Activated CD8-positive, alpha-beta T cell treated with anti-CD3 and anti-CD28 coated beads for 36 hours (primary cell): Measurements from ENCODE around the gene NALCN. TPM values are rescaled to one million over a fixed set of nuclear protein-coding genes. Genes with fewer than 3 reads are reported as not detected.

Source experiments
- ATAC-seq: fragments of 200-7000 bp; cut with Tn5 transposase; one replicate; pipeline ENCODE4 v1.10.0; 2021; ENCODE audit warnings: mild to moderate bottlenecking, moderate library complexity
- CTCF ChIA-PET: fragments of 350-600 bp; sonication (Branson Sonifier 250); formaldehyde crosslinking; loops from one replicate; lab custom pipeline; 2021; ENCODE audit warnings: antibody characterized with exemption; lab: Charles Lee
- POLR2A ChIA-PET: fragments of 350-600 bp; sonication (Branson Sonifier 250); formaldehyde crosslinking; loops from one replicate; lab custom pipeline; 2021; ENCODE audit warnings: antibody characterized with exemption; lab: Charles Lee
- DNase-seq: peaks from one replicate; pipeline ENCODE4 v3.0.0-alpha.2; 2020
- H3K27ac Mint-ChIP-seq: one replicate; pipeline ENCODE4 v1.8.0; 2021; ENCODE audit warnings: mild to moderate bottlenecking, mixed read lengths
- H3K27me3 Mint-ChIP-seq: one replicate; pipeline ENCODE4 v1.8.0; 2021; ENCODE audit warnings: mixed read lengths
- H3K36me3 Mint-ChIP-seq: one replicate; pipeline ENCODE4 v1.8.0; 2021; ENCODE audit warnings: low read depth, mixed read lengths
- H3K4me1 Mint-ChIP-seq: one replicate; pipeline ENCODE4 v1.8.0; 2021; ENCODE audit warnings: low read depth, mixed read lengths
- H3K4me3 Mint-ChIP-seq: one replicate; pipeline ENCODE4 v1.8.0; 2021; ENCODE audit warnings: mild to moderate bottlenecking, moderate library complexity, mixed read lengths
- H3K9me3 Mint-ChIP-seq: one replicate; pipeline ENCODE4 v1.8.0; 2021; ENCODE audit warnings: mixed read lengths
- intact Hi-C: fragments of 100-400 bp; cut with micrococcal nuclease; formaldehyde crosslinking; loops from one replicate; pipeline ENCODE4 v1.10.0; 2022
- total RNA-seq, 2 experiments: library from RNA; stranded (reverse); gene quantifications; one replicate each; pipeline ENCODE4 v1.2.3, GENCODE V29; 2021
- TF ChIP-seq, protein P1 (sequence below): fragments of 200-600 bp; IDR thresholded peaks from one replicate; pipeline ENCODE4 v1.8.0; 2022; ENCODE audit warnings: antibody characterized with exemption, mild to moderate bottlenecking

NALCN gene
- total RNA-seq, 2 experiments from 2014 or later: not detected

- intact Hi-C loops: no loop called here
- Mint-ChIP-seq H3K27me3 (no peaks in the 10 kb centered on the region), H3K36me3 (no peaks in the 10 kb centered on the region), H3K4me1 (no peaks in the 10 kb centered on the region), H3K9me3 (no peaks in the 10 kb centered on the region), H3K4me3 (no peak overlapping the region), H3K27ac (no peak overlapping the region)
- DNase-seq (no peak), ATAC-seq (no peak)
- TF ChIP-seq, protein P1, sequence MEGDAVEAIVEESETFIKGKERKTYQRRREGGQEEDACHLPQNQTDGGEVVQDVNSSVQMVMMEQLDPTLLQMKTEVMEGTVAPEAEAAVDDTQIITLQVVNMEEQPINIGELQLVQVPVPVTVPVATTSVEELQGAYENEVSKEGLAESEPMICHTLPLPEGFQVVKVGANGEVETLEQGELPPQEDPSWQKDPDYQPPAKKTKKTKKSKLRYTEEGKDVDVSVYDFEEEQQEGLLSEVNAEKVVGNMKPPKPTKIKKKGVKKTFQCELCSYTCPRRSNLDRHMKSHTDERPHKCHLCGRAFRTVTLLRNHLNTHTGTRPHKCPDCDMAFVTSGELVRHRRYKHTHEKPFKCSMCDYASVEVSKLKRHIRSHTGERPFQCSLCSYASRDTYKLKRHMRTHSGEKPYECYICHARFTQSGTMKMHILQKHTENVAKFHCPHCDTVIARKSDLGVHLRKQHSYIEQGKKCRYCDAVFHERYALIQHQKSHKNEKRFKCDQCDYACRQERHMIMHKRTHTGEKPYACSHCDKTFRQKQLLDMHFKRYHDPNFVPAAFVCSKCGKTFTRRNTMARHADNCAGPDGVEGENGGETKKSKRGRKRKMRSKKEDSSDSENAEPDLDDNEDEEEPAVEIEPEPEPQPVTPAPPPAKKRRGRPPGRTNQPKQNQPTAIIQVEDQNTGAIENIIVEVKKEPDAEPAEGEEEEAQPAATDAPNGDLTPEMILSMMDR: no peak
- ChIA-PET CTCF (no interaction called here), POLR2A (no interaction called here)
Measured at GRCh38 chr13:101384929-101385328, 31.4 kb downstream of the NALCN start.

DNA sequence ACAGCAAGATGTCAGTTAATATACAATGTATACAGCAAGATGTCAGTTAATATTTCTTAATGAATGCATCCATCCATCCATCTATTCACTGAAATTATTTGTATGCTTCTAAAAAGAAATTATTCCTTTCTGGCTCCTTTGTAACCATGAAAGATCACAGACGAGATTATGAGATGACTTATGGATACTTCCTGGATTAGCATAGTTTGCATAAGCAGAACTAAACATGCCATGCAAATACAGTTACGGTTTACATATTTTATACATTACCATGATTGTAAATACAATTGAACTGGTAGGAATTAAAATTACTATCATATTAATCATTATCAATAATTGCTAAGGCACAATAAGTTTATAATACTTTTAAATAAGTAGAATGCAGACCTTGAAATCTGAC lies 32.7 kb downstream of the NALCN start:
- Mint-ChIP-seq H3K4me1 (no peaks in the 10 kb centered on the region), H3K4me3 (no peak overlapping the region), H3K27me3 (no peaks in the 10 kb centered on the region), H3K9me3 (no peaks in the 10 kb centered on the region), H3K27ac (no peak overlapping the region), H3K36me3 (no peaks in the 10 kb centered on the region)
- intact Hi-C loops: no loop called here
- ATAC-seq (no peak), DNase-seq (no peak)
- POLR2A ChIA-PET: no interaction called here
- TF ChIP-seq, protein P1: no peak
- CTCF ChIA-PET: no interaction called here

- no peaks in the 10 kb centered on the region for H3K27me3 Mint-ChIP-seq
- intact Hi-C loops: no loop called here
Measured at GRCh38 chr13:101382701-101383100, 33.6 kb downstream of the NALCN start.

DNA sequence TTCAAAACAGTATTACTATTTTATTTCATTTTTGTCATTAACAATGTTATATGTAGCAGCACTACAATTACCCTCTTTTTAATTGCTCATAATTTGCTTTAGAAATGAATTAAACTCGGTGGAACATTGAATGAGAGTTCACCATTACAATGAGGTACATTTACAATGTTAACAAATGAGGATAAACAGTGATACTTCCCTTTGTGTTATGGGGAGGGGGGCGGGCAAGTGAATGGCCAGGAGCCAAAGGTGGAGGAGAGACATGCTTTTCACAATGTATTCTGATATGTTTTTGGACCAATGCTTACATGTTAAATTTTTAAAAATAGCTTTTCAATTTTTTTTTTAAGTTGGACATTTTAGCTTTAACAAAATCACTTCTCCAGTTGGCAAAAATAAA lies 34.2 kb downstream of the NALCN start:
- ATAC-seq (no peak), DNase-seq (no peak)
- no peaks in the 10 kb centered on the region for H3K27me3 Mint-ChIP-seq
- H3K9me3 Mint-ChIP-seq: no peaks in the 10 kb centered on the region
- no peak overlapping the region for H3K4me3 Mint-ChIP-seq
- intact Hi-C loops: no loop called here
- H3K27ac Mint-ChIP-seq: no peak overlapping the region
- TF ChIP-seq, protein P1: no peak
- ChIA-PET POLR2A (no interaction called here), CTCF (no interaction called here)
- H3K36me3 Mint-ChIP-seq: no peaks in the 10 kb centered on the region
- no peaks in the 10 kb centered on the region for H3K4me1 Mint-ChIP-seq

More at GRCh38 chr13:101382701-101383100, 33.6 kb downstream of the NALCN start:
- Mint-ChIP-seq H3K27ac (no peak overlapping the region), H3K9me3 (no peaks in the 10 kb centered on the region), H3K36me3 (no peaks in the 10 kb centered on the region), H3K4me1 (no peaks in the 10 kb centered on the region), H3K4me3 (no peak overlapping the region)
- ChIA-PET CTCF (no interaction called here), POLR2A (no interaction called here)
- DNase-seq: no peak
- no peak for ATAC-seq
- TF ChIP-seq, protein P1: no peak

GRCh38 chr13:101360525-101360924 lies 55.8 kb downstream of the NALCN start:
- CTCF ChIA-PET: no interaction called here
- no peak for DNase-seq
- Mint-ChIP-seq H3K4me1 (no peaks in the 10 kb centered on the region), H3K27ac (no peak overlapping the region), H3K9me3 (peaks cover 2% of the 10 kb centered on the region), H3K27me3 (no peaks in the 10 kb centered on the region), H3K4me3 (no peak overlapping the region), H3K36me3 (no peaks in the 10 kb centered on the region)
- intact Hi-C loops: no loop called here
- TF ChIP-seq, protein P1: no peak
- ATAC-seq: no peak
- POLR2A ChIA-PET: no interaction called here
